Suprapubic skin (tissue), 3 donors: ENCODE measurements around the gene DSCAML1.

Experiments used
- CTCF ChIP-seq, 2 donors: fragments of 200-600 bp in 1 of 2; fragments of 450-650 bp in 1 of 2; sonication (generic) in 1 of 2; IDR thresholded peaks; one replicate each; pipeline ENCODE4 v1.5.1; 2016 to 2019; ENCODE audit warnings: antibody characterized with exemption in 2 of 2, mild to moderate bottlenecking in 1 of 2, moderate library complexity in 1 of 2
- POLR2A ChIP-seq, 2 donors: fragments of 450-650 bp; IDR thresholded peaks; one replicate each; pipeline ENCODE4 v1.6.1; 2017; ENCODE audit warnings: antibody characterized with exemption in 2 of 2, mild to moderate bottlenecking in 2 of 2, moderate library complexity in 2 of 2

DNA sequence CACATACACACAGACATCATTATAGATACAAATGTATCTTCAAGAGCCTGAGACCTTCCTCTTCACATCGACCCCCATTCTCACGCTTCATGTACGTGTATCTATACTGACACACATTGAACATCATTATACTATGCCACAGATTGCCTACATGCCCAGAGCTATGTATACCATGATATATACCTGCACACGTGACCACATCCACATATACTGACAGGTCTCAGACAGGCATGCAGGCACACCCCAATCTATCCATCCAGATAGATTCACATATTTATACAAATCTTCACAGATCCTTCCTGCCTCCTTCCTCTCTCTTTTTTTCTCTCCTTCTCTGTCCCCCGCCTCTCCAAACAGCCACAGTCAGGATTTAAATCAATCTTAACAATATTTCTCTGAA is 329.2 kb downstream of the DSCAML1 start:
- TF ChIP-seq CTCF (IDR thresholded peaks at IDR 0.05) (no peak), POLR2A (IDR thresholded peaks at IDR 0.05) (no peak)
